OCI-LY1 (cell line): ENCODE results near the gene MAPK12.

Source experiments
- H2AFZ ChIP-seq: fragments of 200-600 bp; sonication (generic), shearing (Covaris generic); 2 replicates; pipeline ENCODE4 v1.6.0; 2014; ENCODE audit warnings: antibody characterized with exemption, mild to moderate bottlenecking, low read length
- H3F3A ChIP-seq: fragments of 200-600 bp; sonication (generic), shearing (Covaris generic); 2 replicates; pipeline ENCODE4 v1.6.0; 2014; ENCODE audit warnings: mild to moderate bottlenecking, antibody characterized with exemption, low read length, moderate library complexity; ENCODE audit not compliant: insufficient read depth
- H3K27ac ChIP-seq: fragments of 200-600 bp; sonication (generic); 2 replicates; pipeline ENCODE4 v1.5.1; 2014; ENCODE audit warnings: low read length, mixed run types, mild to moderate bottlenecking, low read depth; ENCODE audit not compliant: poor library complexity, severe bottlenecking
- H3K27me3 ChIP-seq: fragments of 200-600 bp; sonication (generic); 2 replicates; pipeline ENCODE4 v1.6.0; 2014; ENCODE audit warnings: antibody characterized with exemption, mild to moderate bottlenecking, low read length, moderate library complexity; ENCODE audit not compliant: insufficient read depth
- H3K36me3 ChIP-seq: fragments of 200-600 bp; sonication (generic); 2 replicates; pipeline ENCODE4 v1.6.1; 2014; ENCODE audit warnings: mild to moderate bottlenecking, antibody characterized with exemption, low read length, moderate library complexity, mixed read lengths; ENCODE audit not compliant: insufficient read depth
- H3K4me1 ChIP-seq: fragments of 200-600 bp; sonication (generic); 2 replicates; pipeline ENCODE4 v1.5.1; 2014; ENCODE audit warnings: mild to moderate bottlenecking, low read length, moderate library complexity; ENCODE audit not compliant: insufficient read depth, severe bottlenecking
- H3K4me2 ChIP-seq: fragments of 200-600 bp; sonication (generic), shearing (Covaris generic); 2 replicates; pipeline ENCODE4 v1.6.1; 2014; ENCODE audit warnings: low read length
- H3K4me3 ChIP-seq: fragments of 200-600 bp; sonication (generic); 2 replicates; pipeline ENCODE4 v1.5.1; 2014; ENCODE audit warnings: low read length, low read depth, mild to moderate bottlenecking, mixed read lengths; ENCODE audit not compliant: poor library complexity, severe bottlenecking
- H3K79me2 ChIP-seq: fragments of 200-600 bp; shearing (Covaris generic); 2 replicates; pipeline ENCODE4 v1.6.1; 2016; ENCODE audit warnings: mixed run types, low read length, mixed read lengths; ENCODE audit not compliant: insufficient read depth
- H3K9ac ChIP-seq: fragments of 200-600 bp; sonication (generic), shearing (Covaris generic); 2 replicates; pipeline ENCODE4 v1.6.1; 2014; ENCODE audit warnings: mild to moderate bottlenecking, low read length, mixed read lengths
- H3K9me2 ChIP-seq: fragments of 200-600 bp; sonication (generic), shearing (Covaris generic); 2 replicates; pipeline ENCODE4 v1.6.1; 2014; ENCODE audit warnings: low read depth, mild to moderate bottlenecking, low read length, mixed read lengths
- H3K9me3 ChIP-seq: fragments of 200-600 bp; shearing (Covaris generic); 2 replicates; pipeline ENCODE4 v1.6.1; 2014; ENCODE audit warnings: low read length, mixed read lengths
- H4K20me1 ChIP-seq: fragments of 200-600 bp; sonication (generic), shearing (Covaris generic); 2 replicates; pipeline ENCODE4 v1.6.0; 2016; ENCODE audit warnings: mild to moderate bottlenecking, low read length; ENCODE audit not compliant: insufficient read depth
- EZH2 ChIP-seq: fragments of 200-600 bp; sonication (generic), shearing (Covaris generic); IDR thresholded peaks from 2 replicates; pipeline ENCODE4 v1.8.0; 2017; ENCODE audit warnings: borderline replicate concordance, mixed run types, mild to moderate bottlenecking, antibody characterized with exemption, low read length, moderate library complexity, mixed read lengths
- TF ChIP-seq, protein P1 (sequence below): fragments of 200-600 bp; sonication (generic), shearing (Covaris generic); IDR thresholded peaks from 2 replicates; pipeline ENCODE4 v1.5.1; 2017; ENCODE audit warnings: mild to moderate bottlenecking, antibody characterized with exemption, low read length, moderate library complexity, mixed read lengths

Gene MAPK12

DNA sequence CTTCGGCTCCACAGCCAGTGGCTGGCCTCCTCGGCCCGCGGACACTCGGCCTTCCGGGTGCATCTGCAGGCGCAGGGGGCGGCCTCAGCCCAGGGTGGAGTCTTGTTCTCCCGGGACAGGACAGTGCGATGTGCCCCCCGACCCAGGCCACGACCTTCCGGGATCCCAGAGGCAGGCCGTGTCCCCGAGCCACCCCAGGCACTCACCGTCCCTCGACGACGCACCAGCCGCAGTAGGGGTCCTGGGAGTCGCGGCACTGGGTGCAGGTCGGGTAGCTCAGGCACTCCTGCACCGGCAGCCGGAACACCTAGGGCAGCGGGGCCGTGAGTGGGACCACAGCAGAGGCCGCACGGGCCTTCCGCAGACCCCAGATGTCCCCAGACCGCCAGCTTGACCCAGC, 26.2 kb upstream of the MAPK12 start:
- Histone ChIP-seq H3K4me2 (no peak overlapping the region), H3K9me3 (no peaks in the 10 kb centered on the region), H3F3A (no peaks in the 10 kb centered on the region), H3K27me3 (peaks cover 23% of the 10 kb centered on the region), H3K79me2 (no peaks in the 10 kb centered on the region), H2AFZ (no peak overlapping the region), H3K9ac (no peak overlapping the region), H3K9me2 (no peaks in the 10 kb centered on the region), H4K20me1 (no peaks in the 10 kb centered on the region), H3K4me1 (peaks cover 13% of the 10 kb centered on the region), H3K27ac (no peak overlapping the region), H3K36me3 (no peaks in the 10 kb centered on the region), H3K4me3 (no peak overlapping the region)
- TF ChIP-seq, protein P1, sequence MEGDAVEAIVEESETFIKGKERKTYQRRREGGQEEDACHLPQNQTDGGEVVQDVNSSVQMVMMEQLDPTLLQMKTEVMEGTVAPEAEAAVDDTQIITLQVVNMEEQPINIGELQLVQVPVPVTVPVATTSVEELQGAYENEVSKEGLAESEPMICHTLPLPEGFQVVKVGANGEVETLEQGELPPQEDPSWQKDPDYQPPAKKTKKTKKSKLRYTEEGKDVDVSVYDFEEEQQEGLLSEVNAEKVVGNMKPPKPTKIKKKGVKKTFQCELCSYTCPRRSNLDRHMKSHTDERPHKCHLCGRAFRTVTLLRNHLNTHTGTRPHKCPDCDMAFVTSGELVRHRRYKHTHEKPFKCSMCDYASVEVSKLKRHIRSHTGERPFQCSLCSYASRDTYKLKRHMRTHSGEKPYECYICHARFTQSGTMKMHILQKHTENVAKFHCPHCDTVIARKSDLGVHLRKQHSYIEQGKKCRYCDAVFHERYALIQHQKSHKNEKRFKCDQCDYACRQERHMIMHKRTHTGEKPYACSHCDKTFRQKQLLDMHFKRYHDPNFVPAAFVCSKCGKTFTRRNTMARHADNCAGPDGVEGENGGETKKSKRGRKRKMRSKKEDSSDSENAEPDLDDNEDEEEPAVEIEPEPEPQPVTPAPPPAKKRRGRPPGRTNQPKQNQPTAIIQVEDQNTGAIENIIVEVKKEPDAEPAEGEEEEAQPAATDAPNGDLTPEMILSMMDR, result no peak
- TF ChIP-seq EZH2, result no peak

DNA sequence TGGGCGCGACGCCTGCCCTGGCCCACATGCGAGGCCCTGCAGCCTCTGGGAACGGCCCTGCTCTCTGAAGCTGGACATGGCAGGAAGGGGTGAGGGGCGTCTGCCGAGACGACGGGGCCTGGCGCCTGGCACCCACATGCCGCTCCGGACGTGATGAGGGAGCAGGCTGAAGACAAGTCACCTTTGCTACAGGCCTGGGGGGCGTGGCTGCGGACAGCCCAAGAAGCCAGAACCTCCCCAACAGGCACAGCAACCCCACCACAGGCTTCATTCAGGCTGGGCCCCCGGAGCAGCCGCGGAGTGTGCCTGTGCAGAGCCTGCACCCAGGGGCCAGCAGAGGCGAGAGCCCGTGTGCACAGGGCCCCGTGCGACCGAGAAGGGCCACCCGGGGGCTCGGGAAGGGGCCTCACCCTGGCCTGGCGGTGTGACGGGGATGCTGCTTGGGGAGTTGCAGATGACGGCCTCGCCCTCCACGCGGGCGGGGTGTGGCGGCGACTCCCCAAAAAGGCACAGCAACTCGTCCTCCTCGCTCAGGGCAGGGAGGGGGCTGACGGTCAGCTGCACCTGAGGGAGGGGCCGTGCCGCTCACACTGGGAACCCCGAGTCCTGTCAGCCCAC, 25.3 kb upstream of the MAPK12 start:
- H3K27me3 ChIP-seq, result peaks cover 21% of the 10 kb centered on the region
- H3K4me3 ChIP-seq, result no peak overlapping the region
- H3F3A ChIP-seq, result no peaks in the 10 kb centered on the region
- H3K9me3 ChIP-seq, result no peaks in the 10 kb centered on the region
- H3K9me2 ChIP-seq, result no peaks in the 10 kb centered on the region
- peaks cover 4% of the 10 kb centered on the region for H3K4me1 ChIP-seq
- H3K79me2 ChIP-seq, result no peaks in the 10 kb centered on the region
- TF ChIP-seq, protein P1, result no peak
- TF ChIP-seq EZH2, result no peak
- no peak overlapping the region for H2AFZ ChIP-seq
- no peak overlapping the region for H3K4me2 ChIP-seq
- no peaks in the 10 kb centered on the region for H4K20me1 ChIP-seq
- no peak overlapping the region for H3K27ac ChIP-seq
- no peak overlapping the region for H3K9ac ChIP-seq
- H3K36me3 ChIP-seq, result no peaks in the 10 kb centered on the region

DNA sequence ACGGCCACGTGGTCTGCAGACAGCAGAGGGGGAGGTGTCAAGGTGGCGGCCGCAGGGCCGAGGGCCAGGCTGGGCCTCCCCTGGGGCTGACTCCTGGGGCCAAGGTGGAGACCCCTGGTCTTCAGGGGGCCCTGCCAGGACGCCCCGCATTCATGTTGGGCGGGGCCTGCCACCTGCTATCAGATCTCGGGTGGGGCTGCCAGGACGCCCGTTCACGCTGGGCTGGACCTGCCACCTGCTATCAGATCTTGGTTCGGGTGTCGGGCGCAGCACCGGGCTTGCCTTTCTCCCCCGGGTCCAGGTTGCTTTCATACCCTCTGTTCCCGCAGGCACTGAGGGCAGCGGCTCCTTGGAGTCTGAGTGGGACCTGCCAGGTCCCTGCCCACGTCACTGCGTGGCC, 24.8 kb upstream of the MAPK12 start:
- Histone ChIP-seq H2AFZ (no peak overlapping the region), H3K4me3 (no peak overlapping the region), H3K27me3 (peaks cover 22% of the 10 kb centered on the region), H3K27ac (no peak overlapping the region), H3K4me2 (no peak overlapping the region), H3K9ac (no peak overlapping the region), H3K9me2 (no peaks in the 10 kb centered on the region), H3K79me2 (no peaks in the 10 kb centered on the region), H3K4me1 (no peaks in the 10 kb centered on the region), H3K9me3 (no peaks in the 10 kb centered on the region), H3K36me3 (no peaks in the 10 kb centered on the region), H3F3A (no peaks in the 10 kb centered on the region), H4K20me1 (no peaks in the 10 kb centered on the region)
- no peak for TF ChIP-seq EZH2
- TF ChIP-seq, protein P1, result no peak
